ENCODE data around the gene PSMA3. TPM values are rescaled to one million over a fixed set of nuclear protein-coding genes. Genes with fewer than 3 reads are reported as not detected.
A peak's percentile ranks its signal among the peaks of the same experiment; 100 is the strongest.

PSMA3 gene
- total and polyA plus RNA-seq, 4 donors = 104 to 140 (median 130) TPM

DNA sequence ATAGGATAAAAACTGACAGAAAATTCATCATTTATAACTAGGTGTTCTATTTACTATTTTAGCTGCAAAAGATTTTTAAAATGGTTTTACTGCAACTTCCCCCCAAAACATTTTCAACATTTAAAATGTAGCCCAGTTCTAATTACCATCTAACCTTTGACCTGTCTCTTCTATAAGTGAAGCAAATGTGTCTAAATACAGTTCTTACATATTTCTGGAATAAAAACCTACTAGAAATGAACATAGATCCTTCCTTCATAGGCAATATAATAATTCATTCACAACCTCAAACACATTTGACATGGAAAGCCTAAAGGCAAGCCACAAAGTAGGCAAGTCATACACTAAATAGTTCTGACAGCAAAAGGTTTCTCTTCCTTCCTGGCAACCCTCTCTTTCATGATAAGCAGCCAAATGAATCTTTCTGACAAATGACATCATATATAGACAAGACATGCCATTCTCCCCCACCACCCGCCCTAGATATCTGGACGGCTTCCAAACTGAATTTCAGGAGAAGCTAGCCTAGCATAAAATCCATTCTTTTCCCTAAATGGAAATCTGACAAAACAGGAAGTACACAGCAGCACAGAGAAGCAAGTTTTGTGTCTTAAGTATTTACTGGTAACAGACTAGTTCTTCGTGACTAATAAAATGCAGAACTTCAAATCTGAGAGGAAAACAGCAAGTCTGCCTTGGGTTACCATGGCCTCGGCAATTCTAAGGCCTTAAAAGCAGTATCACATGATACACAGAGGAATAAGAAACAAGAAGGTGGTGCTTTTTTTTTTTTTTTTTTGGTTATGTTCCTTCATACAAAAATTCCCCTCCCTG lies 36.5 kb downstream of the PSMA3 start:
- Histone ChIP-seq H3K4me1 (ENCODE audit: control insufficient read depth in 1 of 2, insufficient read depth in 2 of 2, low read length in 2 of 2) (peaks cover 1 to 12% of the 10 kb centered on the region in 2 donors), H3K27ac (ENCODE audit: low read depth in 1 of 2, low read length in 2 of 2) (peak overlapping the region; percentile 32 to 82), H3K27me3 (ENCODE audit: control insufficient read depth in 1 of 2, insufficient read depth in 2 of 2, low read length in 1 of 2) (no peaks in the 10 kb centered on the region), H3K36me3 (ENCODE audit: control insufficient read depth in 1 of 2, insufficient read depth in 2 of 2, low read length in 1 of 2) (peaks cover 2 to 4% of the 10 kb centered on the region in 2 donors), H3K9me3 (ENCODE audit: control insufficient read depth, low read length) (no peaks in the 10 kb centered on the region), H3K4me3 (ENCODE audit: low read length in 2 of 2) (no peak overlapping the region)
- intact Hi-C loops (cut with DNase I) = no loop called here
- ATAC-seq (ENCODE audit: low FRiP score) (peak; percentile 68), DNase-seq (peak in 1 of 2 donors; percentile 56)
- WGBS, 2 donors = 2 to 3% methylated on average over 4 of the region's 4 CpGs

GRCh38 chr14:58281969-58282368 lies 37.3 kb downstream of the PSMA3 start:
- 44 to 47% methylated on average over 3 of the region's 3 CpGs for WGBS, 2 donors
- intact Hi-C loops (cut with DNase I) = no loop called here
- peaks cover 1 to 12% of the 10 kb centered on the region in 2 donors for H3K4me1 ChIP-seq (ENCODE audit: control insufficient read depth in 1 of 2, insufficient read depth in 2 of 2, low read length in 2 of 2)
- no peak for DNase-seq
- no peak overlapping the region for H3K4me3 ChIP-seq (ENCODE audit: low read length in 2 of 2)
- H3K36me3 ChIP-seq (ENCODE audit: control insufficient read depth in 1 of 2, insufficient read depth in 2 of 2, low read length in 1 of 2) = peaks cover 0 to 4% of the 10 kb centered on the region in 2 donors
- no peak for ATAC-seq (ENCODE audit: low FRiP score)
- no peaks in the 10 kb centered on the region for H3K9me3 ChIP-seq (ENCODE audit: control insufficient read depth, low read length)
- no peak overlapping the region for H3K27ac ChIP-seq (ENCODE audit: low read depth in 1 of 2, low read length in 2 of 2)
- H3K27me3 ChIP-seq (ENCODE audit: control insufficient read depth in 1 of 2, insufficient read depth in 2 of 2, low read length in 1 of 2) = no peaks in the 10 kb centered on the region

DNA sequence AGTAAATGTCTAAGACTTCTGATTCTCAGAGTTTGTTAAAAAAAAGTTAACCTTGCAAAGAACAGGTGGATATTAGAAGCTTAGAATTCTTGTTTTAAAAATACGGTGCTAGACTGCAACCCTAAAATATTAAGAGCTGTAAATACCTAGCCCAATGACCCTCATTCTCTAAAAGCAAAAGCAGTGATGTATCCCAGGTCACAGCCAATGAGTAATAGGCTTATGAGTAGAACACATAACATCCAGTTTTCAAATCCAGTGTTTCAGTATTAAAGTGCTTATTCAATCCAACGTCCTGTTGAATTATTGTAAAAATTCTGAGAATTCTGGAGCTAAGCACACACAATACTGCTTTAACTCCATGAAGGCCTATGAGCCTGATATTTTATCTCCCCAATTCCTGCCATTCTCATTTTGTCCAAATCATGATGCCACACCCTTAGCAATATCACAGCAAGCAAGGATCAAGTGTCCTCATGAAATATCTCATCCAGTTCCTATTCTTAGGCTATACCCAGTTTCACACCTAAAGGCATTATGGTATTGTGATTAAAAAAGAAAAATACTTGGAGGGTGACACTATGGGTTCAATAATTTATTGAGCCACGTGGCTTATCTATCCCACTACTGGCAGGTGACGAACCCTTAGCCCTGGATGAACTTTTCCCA lies 38.4 kb downstream of the PSMA3 start:
- H3K27me3 ChIP-seq (ENCODE audit: control insufficient read depth in 1 of 2, insufficient read depth in 2 of 2, low read length in 1 of 2) = no peaks in the 10 kb centered on the region
- H3K4me1 ChIP-seq (ENCODE audit: control insufficient read depth in 1 of 2, insufficient read depth in 2 of 2, low read length in 2 of 2) = peaks cover 2 to 12% of the 10 kb centered on the region in 2 donors
- no peaks in the 10 kb centered on the region for H3K9me3 ChIP-seq (ENCODE audit: control insufficient read depth, low read length)
- H3K36me3 ChIP-seq (ENCODE audit: control insufficient read depth in 1 of 2, insufficient read depth in 2 of 2, low read length in 1 of 2) = peaks cover 0 to 4% of the 10 kb centered on the region in 2 donors
- DNase-seq (no peak), ATAC-seq (ENCODE audit: low FRiP score) (no peak)
- 43 to 44% methylated on average over 4 of the region's 4 CpGs for WGBS, 2 donors
- no peak overlapping the region for H3K27ac ChIP-seq (ENCODE audit: low read depth in 1 of 2, low read length in 2 of 2)
- intact Hi-C loops (cut with DNase I) = no loop called here
- no peak overlapping the region for H3K4me3 ChIP-seq (ENCODE audit: low read length in 2 of 2)

DNA sequence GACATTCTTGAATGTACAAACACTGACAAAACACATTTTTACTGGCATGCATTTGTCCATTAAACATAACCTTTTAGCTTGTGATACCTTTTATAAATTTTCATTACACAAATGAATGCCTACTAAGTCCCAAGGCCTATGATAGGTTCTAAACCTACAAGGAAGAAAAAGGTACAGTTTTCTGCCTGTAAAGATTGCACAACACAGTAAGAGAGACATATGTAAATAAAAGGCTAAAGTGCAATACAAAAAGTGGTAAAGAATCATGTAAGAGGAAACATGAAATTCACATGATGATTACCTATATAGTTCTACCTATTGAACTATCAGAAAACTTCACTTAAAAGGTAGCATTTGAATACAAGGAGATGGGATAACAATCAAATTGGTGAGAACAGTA lies 39.1 kb downstream of the PSMA3 start:
- Histone ChIP-seq H3K27ac (ENCODE audit: low read depth in 1 of 2, low read length in 2 of 2) (no peak overlapping the region), H3K4me3 (ENCODE audit: low read length in 2 of 2) (no peak overlapping the region), H3K4me1 (ENCODE audit: control insufficient read depth in 1 of 2, insufficient read depth in 2 of 2, low read length in 2 of 2) (peaks cover 2 to 12% of the 10 kb centered on the region in 2 donors), H3K9me3 (ENCODE audit: control insufficient read depth, low read length) (no peaks in the 10 kb centered on the region), H3K27me3 (ENCODE audit: control insufficient read depth in 1 of 2, insufficient read depth in 2 of 2, low read length in 1 of 2) (no peaks in the 10 kb centered on the region), H3K36me3 (ENCODE audit: control insufficient read depth in 1 of 2, insufficient read depth in 2 of 2, low read length in 1 of 2) (peaks cover 0 to 4% of the 10 kb centered on the region in 2 donors)
- intact Hi-C loops (cut with DNase I) = no loop called here
- ATAC-seq (ENCODE audit: low FRiP score) (no peak), DNase-seq (no peak)

GRCh38 chr14:58285132-58285531 lies 40.5 kb downstream of the PSMA3 start:
- WGBS, 2 donors = 95 to 96% methylated on average over 4 of the region's 4 CpGs
- intact Hi-C loops (cut with DNase I) = no loop called here
- H3K4me3 ChIP-seq (ENCODE audit: low read length in 2 of 2) = no peak overlapping the region
- peaks cover 2 to 12% of the 10 kb centered on the region in 2 donors for H3K4me1 ChIP-seq (ENCODE audit: control insufficient read depth in 1 of 2, insufficient read depth in 2 of 2, low read length in 2 of 2)
- H3K36me3 ChIP-seq (ENCODE audit: control insufficient read depth in 1 of 2, insufficient read depth in 2 of 2, low read length in 1 of 2) = peaks cover 0 to 5% of the 10 kb centered on the region in 2 donors
- H3K27me3 ChIP-seq (ENCODE audit: control insufficient read depth in 1 of 2, insufficient read depth in 2 of 2, low read length in 1 of 2) = no peaks in the 10 kb centered on the region
- no peak for ATAC-seq (ENCODE audit: low FRiP score)
- H3K27ac ChIP-seq (ENCODE audit: low read depth in 1 of 2, low read length in 2 of 2) = no peak overlapping the region
- H3K9me3 ChIP-seq (ENCODE audit: control insufficient read depth, low read length) = no peaks in the 10 kb centered on the region
- no peak for DNase-seq

- intact Hi-C loops (cut with DNase I) = no loop called here
- H3K27me3 ChIP-seq (ENCODE audit: control insufficient read depth in 1 of 2, insufficient read depth in 2 of 2, low read length in 1 of 2) = no peaks in the 10 kb centered on the region
- peaks cover 0 to 5% of the 10 kb centered on the region in 2 donors for H3K36me3 ChIP-seq (ENCODE audit: control insufficient read depth in 1 of 2, insufficient read depth in 2 of 2, low read length in 1 of 2)
- 30 to 31% methylated on average over 3 of the region's 3 CpGs for WGBS, 2 donors
- DNase-seq (no peak), ATAC-seq (ENCODE audit: low FRiP score) (no peak)
- no peaks in the 10 kb centered on the region for H3K9me3 ChIP-seq (ENCODE audit: control insufficient read depth, low read length)
- peaks cover 1 to 8% of the 10 kb centered on the region in 2 donors for H3K4me1 ChIP-seq (ENCODE audit: control insufficient read depth in 1 of 2, insufficient read depth in 2 of 2, low read length in 2 of 2)
- no peak overlapping the region for H3K4me3 ChIP-seq (ENCODE audit: low read length in 2 of 2)
- H3K27ac ChIP-seq (ENCODE audit: low read depth in 1 of 2, low read length in 2 of 2) = peak overlapping the region in 1 of 2 donors; percentile 37
These were observed 43.0 kb downstream of the PSMA3 start for GRCh38 chr14:58287607-58288042.

- Histone ChIP-seq H3K4me3 (ENCODE audit: low read length in 2 of 2) (no peak overlapping the region), H3K4me1 (ENCODE audit: control insufficient read depth in 1 of 2, insufficient read depth in 2 of 2, low read length in 2 of 2) (peaks cover 1 to 6% of the 10 kb centered on the region in 2 donors), H3K36me3 (ENCODE audit: control insufficient read depth in 1 of 2, insufficient read depth in 2 of 2, low read length in 1 of 2) (peaks cover 0 to 5% of the 10 kb centered on the region in 2 donors), H3K27ac (ENCODE audit: low read depth in 1 of 2, low read length in 2 of 2) (no peak overlapping the region), H3K9me3 (ENCODE audit: control insufficient read depth, low read length) (no peaks in the 10 kb centered on the region), H3K27me3 (ENCODE audit: control insufficient read depth in 1 of 2, insufficient read depth in 2 of 2, low read length in 1 of 2) (no peaks in the 10 kb centered on the region)
- DNase-seq = no peak
- ATAC-seq (ENCODE audit: low FRiP score) = no peak
- intact Hi-C loops (cut with DNase I) = no loop called here
- 69 to 73% methylated on average over 3 of the region's 3 CpGs for WGBS, 2 donors
These were observed 43.6 kb downstream of the PSMA3 start for GRCh38 chr14:58288106-58288792.

DNA sequence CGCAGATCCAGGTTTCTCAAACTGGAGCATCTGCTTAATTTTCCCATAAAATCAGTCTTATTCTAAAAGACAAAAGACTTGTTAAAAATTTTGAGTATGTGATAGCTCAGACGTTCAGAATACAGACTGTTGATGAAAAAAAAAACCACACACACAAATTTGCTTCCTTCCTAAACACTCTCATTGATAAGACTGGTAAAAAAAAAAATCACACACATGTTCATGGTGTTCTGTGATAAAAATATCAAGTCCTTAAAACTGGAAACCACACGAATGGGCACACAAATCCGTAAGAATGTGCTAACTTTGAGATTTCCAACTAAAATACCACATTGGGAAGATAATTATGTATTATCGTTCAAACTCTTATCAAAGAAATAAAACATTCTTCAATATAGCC lies 47.0 kb downstream of the PSMA3 start:
- Histone ChIP-seq H3K27me3 (ENCODE audit: control insufficient read depth in 1 of 2, insufficient read depth in 2 of 2, low read length in 1 of 2) (no peaks in the 10 kb centered on the region), H3K36me3 (ENCODE audit: control insufficient read depth in 1 of 2, insufficient read depth in 2 of 2, low read length in 1 of 2) (peaks cover 0 to 3% of the 10 kb centered on the region in 2 donors), H3K4me3 (ENCODE audit: low read length in 2 of 2) (no peak overlapping the region), H3K27ac (ENCODE audit: low read depth in 1 of 2, low read length in 2 of 2) (no peak overlapping the region), H3K4me1 (ENCODE audit: control insufficient read depth in 1 of 2, insufficient read depth in 2 of 2, low read length in 2 of 2) (peaks cover 0 to 1% of the 10 kb centered on the region in 2 donors), H3K9me3 (ENCODE audit: control insufficient read depth, low read length) (no peaks in the 10 kb centered on the region)
- WGBS, 2 donors = 51 to 55% methylated on average over 5 of the region's 5 CpGs
- DNase-seq (no peak), ATAC-seq (ENCODE audit: low FRiP score) (no peak)
- intact Hi-C loops (cut with DNase I) = no loop called here
